Measurements from ENCODE around the gene TRAPPC11. TPM values are rescaled to one million over a fixed set of nuclear protein-coding genes. Genes with fewer than 3 reads are reported as not detected.

The TRAPPC11 gene
- total and polyA plus RNA-seq, 2 of the 4 experiments (the other 2 are of a cell fraction) = 25.3 to 56.8 TPM

GRCh38 chr4:183751106-183751505 is 92.0 kb downstream of the TRAPPC11 start:
- intact Hi-C loops (cut with micrococcal nuclease) = no loop called here
- Histone ChIP-seq H3K36me3 (ENCODE audit: control insufficient read depth, insufficient read depth, low read length) (no peaks in the 10 kb centered on the region), H4K20me1 (ENCODE audit: insufficient read depth, low read length) (no peaks in the 10 kb centered on the region), H3K23ac (ENCODE audit: low read depth, low read length) (no peak overlapping the region), H3K9me1 (ENCODE audit: insufficient read depth, low read length) (no peaks in the 10 kb centered on the region), H3K9ac (ENCODE audit: low read depth, low read length) (no peak overlapping the region), H4K8ac (ENCODE audit: low read depth in 2 of 2, low read length in 2 of 2) (no peak overlapping the region), H3K4me1 (ENCODE audit: control insufficient read depth, insufficient read depth, low read length) (no peaks in the 10 kb centered on the region), H3K27me3 (ENCODE audit: control insufficient read depth, insufficient read depth, low read length) (no peaks in the 10 kb centered on the region; the same call in 1 of the 2 replicates), H2BK15ac (ENCODE audit: low read depth, low read length) (no peak overlapping the region), H2AK9ac (replicated peaks; ENCODE audit: low read depth, low read length, poor library complexity) (no peak overlapping the region), H3K27ac (ENCODE audit: insufficient read depth, low read length) (no peak overlapping the region), H2AFZ (replicated peaks; ENCODE audit: low read length, poor library complexity) (no peak overlapping the region), H2AK5ac (ENCODE audit: low read depth, low read length) (no peak overlapping the region), H3K14ac (replicated peaks; ENCODE audit: low read depth, low read length) (no peak overlapping the region), H3K4me2 (ENCODE audit: low read depth, low read length) (no peak overlapping the region), H2BK5ac (ENCODE audit: low read depth, low read length, poor library complexity, severe bottlenecking) (no peak overlapping the region), H2BK120ac (ENCODE audit: low read depth, low read length) (no peak overlapping the region), H3K18ac (ENCODE audit: low read depth, low read length) (no peak overlapping the region), H3K79me1 (ENCODE audit: low read depth in 1 of 2, low read length in 2 of 2) (no peaks in the 10 kb centered on the region), H3K4me3 (ENCODE audit: insufficient read depth, low read depth, low read length) (no peak overlapping the region), H3K56ac (ENCODE audit: extremely low read depth, insufficient read depth, low read length) (no peak overlapping the region), H3K4ac (ENCODE audit: low read depth, low read length) (no peak overlapping the region), H4K91ac (ENCODE audit: insufficient read depth, low read depth, low read length) (no peak overlapping the region), H3K9me3 (ENCODE audit: control insufficient read depth, insufficient read depth, low read length) (no peaks in the 10 kb centered on the region), H4K5ac (ENCODE audit: low read depth, low read length) (no peak overlapping the region), H2BK20ac (ENCODE audit: low read depth, low read length) (no peak overlapping the region)
- ATAC-seq (ENCODE audit: low read depth) (no peak), DNase-seq (no peak)
- ChIA-PET POLR2A (ENCODE audit: unreplicated experiment) (no interaction called here), CTCF (no interaction called here)
- no peak for TF ChIP-seq NFE2L2 (IDR thresholded peaks at IDR 0.05; ENCODE audit: low read depth, low read length)
- TF ChIP-seq RFX5 (IDR thresholded peaks at IDR 0.05; ENCODE audit: low read depth, low read length) = no peak
- TF ChIP-seq MAFK (IDR thresholded peaks at IDR 0.05; ENCODE audit: low read depth, low read length) = no peak
- no peak for TF ChIP-seq CHD1 (IDR thresholded peaks at IDR 0.05; ENCODE audit: low read depth, low read length)
- TF ChIP-seq USF2 (IDR thresholded peaks at IDR 0.05; ENCODE audit: low read depth, low read length) = no peak
- TF ChIP-seq ELK1 (IDR thresholded peaks at IDR 0.05; ENCODE audit: borderline replicate concordance, low read depth, low read length) = no peak
- no peak for TF ChIP-seq BHLHE40 (IDR thresholded peaks at IDR 0.05; ENCODE audit: low read depth, low read length)
- TF ChIP-seq RCOR1 (IDR thresholded peaks at IDR 0.05; ENCODE audit: insufficient replicate concordance, low read length) = no peak
- no peak for TF ChIP-seq MAZ (IDR thresholded peaks at IDR 0.05; ENCODE audit: borderline replicate concordance, low read depth, low read length)
- no peak for TF ChIP-seq CEBPB (IDR thresholded peaks at IDR 0.05; ENCODE audit: low read depth, low read length)
- no peak for TF ChIP-seq FOS (IDR thresholded peaks at IDR 0.05; ENCODE audit: low read depth, low read length)
- TF ChIP-seq RAD21 (IDR thresholded peaks at IDR 0.05; ENCODE audit: low read length) = no peak
- no peak for TF ChIP-seq SMC3 (IDR thresholded peaks at IDR 0.05; ENCODE audit: low read depth, low read length)
- TF ChIP-seq CTCF (conservative IDR thresholded peaks at IDR 0.05; ENCODE audit: low read depth, low read length) = no peak
- no peak for TF ChIP-seq POLR2A (IDR thresholded peaks at IDR 0.05; ENCODE audit: low read depth, low read length)
- no peak for TF ChIP-seq MXI1 (IDR thresholded peaks at IDR 0.05; ENCODE audit: borderline replicate concordance, low read depth, low read length)
- BruUV-seq (replicated peaks) = no TSS peak
- dilution Hi-C loops (cut with HindIII; ENCODE audit: low sequenced_read_pairs, unreplicated experiment) = no loop called here
- in situ Hi-C loops (cut with MboI; ENCODE audit: low sequenced_read_pairs) = no loop called here
- WGBS, 2 experiments (ENCODE audit: extremely low coverage in 2 of 2, insufficient read length in 1 of 2) = 100% methylated on average over 1 of the region's 4 CpGs; no CpG with 5 or more reads in 1 of the 2 experiments
